HG02642 (cell line): ENCODE measurements around the gene AMIGO3.
A peak's percentile ranks its signal among the peaks of the same experiment; 100 is the strongest.
"Not testable (repeated sequence)": the region's sequence is repeated elsewhere in the genome, so short reads cannot be mapped to it uniquely, and the experiment has no call there.

Experiments used
- ATAC-seq: cut with Tn5 transposase; IDR thresholded peaks from one replicate; pipeline ENCODE4 v1.9.1; 2021; ENCODE audit warnings: mild to moderate bottlenecking; ENCODE audit not compliant: unreplicated experiment, poor library complexity

Gene AMIGO3

DNA sequence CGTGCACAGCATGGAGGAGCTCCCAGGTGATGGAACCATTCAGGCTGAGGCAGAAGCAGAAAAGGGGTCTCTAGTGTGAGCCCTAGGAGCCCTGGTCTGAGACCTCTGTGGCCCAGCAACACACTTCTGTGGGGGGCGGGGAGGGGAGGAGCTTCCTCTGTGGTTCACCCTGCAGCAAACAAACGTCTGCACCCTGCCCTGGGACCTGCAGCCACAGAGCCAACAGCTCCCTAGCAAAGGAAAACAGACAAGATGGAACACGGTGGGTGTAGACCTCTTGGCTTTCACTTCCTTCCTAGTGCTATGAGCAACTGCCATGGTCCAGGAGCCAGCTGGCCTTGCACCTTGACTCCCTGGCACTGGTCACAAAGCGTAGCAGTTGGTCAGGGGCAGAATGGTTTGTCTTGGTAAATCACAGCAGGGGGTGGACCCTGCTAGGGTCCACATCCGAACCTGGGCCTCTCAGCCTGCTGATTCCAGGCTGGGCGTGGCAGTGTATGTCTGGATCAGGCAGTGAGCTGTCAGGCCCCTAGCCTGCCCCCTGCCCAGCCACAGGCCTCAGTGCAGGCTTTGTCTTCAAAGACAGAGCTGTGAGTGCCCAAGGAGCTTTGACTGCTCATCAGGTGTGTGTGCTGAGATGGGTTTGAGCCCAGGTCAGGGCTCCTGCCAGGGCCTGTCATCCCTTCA lies 6.7 kb downstream of the AMIGO3 start:
- no peak for ATAC-seq

DNA sequence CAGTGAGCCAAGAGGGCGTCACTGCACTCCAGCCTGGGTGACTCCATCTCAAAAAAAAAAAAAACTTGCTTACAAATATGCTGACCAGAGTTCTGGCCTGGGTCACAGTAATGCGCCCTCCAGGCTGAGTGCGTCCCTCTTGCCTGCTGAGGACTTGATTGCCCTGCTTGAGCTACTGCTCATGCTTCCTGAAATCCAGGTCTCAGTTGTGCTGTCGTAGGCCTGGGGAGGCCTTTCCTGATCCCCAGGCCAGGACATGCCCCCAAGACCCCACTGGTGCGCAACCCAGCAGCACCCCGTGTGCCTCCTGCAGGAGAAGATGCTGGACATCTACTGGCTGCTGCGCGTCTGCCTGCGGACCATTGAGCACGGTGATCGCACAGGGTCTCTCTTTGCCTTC lies 7.3 kb downstream of the AMIGO3 start:
- no peak for ATAC-seq

DNA sequence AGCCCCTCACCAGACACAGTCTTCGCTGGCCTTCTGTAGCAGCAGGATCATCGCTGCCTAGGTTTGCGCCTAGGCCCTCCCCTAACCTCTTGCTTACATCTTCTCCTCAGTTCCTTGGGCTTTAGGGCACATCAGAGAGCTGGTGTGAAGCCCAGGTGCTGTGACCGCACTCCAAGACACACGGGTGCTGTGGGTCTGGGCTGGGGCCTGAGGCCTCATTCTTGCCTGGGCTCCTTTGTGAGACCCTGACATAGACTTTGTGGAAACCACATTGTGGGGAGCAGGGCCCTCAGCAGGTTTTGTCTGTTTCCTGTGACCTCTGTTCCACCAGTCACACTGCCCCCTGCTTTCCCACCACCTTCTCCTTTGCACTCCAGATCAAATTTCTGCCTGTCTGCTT lies 8.0 kb downstream of the AMIGO3 start:
- no peak for ATAC-seq

DNA sequence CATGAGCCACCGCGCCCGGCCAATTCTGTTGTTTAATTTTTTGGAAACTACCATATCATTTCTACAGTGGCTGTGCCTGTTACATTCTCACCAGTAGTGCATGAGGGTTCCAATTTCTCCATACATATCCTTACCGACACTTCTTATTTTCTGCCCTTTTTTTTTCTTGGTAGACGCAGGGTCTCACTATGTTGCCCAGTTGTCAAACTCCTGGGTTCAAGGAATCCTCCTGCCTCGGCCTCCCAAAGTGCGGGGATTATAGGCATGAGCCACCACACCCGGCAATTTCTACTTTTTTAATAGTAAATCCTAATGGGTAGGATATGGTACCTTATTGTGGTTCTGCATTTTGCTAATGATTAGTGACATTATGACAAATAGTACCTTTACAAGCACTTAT lies 9.6 kb downstream of the AMIGO3 start:
- no peak for ATAC-seq

DNA sequence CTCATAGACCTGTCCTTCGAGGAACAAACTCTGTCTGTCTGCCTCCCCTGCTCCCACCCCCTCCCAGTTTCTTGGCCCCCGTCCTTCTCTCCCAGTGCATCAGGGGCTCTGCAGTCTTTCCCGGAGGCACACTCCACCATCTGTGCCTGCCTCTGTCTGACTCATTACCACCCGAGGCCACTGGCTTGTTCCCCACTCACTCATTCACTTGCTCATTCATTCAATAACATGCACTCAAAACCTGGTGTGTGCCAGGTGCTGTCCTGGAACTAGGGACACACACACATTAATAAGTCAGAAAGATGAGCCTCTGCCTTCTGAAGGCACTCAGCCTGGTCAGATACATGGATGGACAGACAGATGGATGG lies 12.4 kb downstream of the AMIGO3 start:
- no peak for ATAC-seq

DNA sequence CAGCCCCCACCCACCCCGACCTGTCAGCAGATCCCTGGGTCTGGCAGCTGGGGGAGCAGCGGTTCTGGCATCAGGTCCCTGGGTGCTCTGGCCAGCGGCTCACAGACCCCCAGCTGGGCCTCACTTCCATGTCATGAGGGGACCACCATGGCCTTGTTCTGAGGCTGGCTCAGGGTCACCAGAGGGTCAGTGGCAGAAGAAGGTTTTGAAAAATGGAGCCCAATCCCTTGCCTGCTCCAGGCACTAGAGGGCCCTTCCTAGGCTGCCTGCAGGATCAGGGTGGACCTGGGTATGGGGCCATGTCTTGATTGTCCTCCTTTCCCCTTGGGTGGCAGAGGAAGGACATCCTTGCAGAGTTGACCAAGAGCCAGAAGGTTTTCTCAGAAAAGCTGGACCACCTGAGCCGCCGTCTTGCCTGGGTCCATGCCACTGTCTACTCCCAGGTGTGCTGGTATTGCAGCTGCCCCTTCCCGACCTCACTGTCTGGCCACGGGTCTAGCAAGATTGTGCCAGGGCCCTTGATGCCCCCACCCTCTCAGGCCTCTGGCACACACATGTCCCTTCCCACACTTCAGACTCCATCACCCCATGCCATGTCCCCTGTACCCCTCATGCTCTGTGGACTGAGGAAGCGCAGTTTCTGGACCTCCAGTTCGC lies 12.9 kb downstream of the AMIGO3 start:
- ATAC-seq, result no peak

DNA sequence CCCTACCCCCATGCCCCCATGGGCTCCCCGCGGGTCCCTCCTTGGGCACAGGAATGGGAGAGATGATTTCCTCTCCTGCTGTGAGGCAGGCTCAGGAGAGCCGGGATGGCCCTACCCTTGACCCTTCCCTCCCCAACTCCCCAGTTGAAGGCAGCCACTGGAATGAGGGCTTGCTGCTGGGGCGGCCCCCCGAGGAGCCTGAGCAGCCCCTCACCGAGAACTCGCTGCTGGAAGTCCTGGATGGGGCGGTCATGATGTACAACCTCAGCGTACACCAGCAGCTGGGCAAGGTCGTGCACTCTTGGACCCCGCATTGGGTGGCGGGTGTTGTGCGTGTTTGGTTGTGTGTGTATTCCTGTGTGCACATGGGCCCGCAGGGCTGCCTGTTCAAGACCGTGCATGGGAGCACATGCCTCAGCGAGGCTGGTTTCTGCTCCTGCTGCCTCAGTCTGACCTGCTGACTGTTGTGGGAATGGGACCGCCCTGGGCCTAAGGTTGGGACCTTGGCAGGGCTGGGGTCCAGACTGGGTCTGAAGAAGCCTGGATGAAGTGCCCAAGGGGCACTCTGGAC lies 14.0 kb downstream of the AMIGO3 start:
- no peak for ATAC-seq

DNA sequence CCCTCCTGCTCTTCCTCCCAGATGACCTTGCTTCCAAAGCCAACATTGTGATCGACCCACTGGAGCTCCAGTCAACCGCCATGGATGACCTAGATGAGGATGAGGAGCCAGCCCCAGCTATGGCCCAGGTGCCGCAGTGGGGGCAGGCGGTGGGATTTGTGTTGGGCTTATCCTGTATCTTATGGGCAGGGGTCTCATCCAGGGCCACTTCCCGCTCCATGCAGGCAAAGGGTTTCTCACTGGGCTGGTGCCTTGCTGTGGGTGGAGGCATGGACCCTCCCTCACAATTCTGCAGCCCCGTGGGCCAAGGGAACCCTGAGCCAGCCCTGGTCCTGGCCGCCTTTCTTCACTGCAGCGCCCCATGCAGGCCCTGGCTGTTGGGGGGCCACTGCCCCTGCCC lies 14.9 kb downstream of the AMIGO3 start:
- no peak for ATAC-seq

DNA sequence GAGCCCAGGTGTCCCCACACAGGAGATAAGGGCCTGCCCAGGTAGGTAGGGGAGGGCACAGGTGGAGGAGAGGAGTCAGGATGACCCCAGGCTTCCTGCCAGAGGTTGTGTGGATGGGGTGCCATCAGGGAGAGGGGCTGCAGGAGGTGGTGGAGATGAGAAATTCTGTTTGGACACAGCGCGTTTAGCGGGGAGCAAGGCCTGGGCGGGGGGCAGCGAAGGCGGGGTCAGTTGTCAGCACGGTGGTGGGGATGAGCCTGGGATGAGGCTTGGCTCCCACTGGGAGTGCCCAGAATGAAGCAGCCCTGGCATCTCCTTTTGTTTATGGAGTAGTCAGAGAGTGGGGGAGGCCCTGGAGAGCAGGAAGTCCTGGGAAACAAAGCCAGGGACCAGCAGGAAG lies 15.5 kb downstream of the AMIGO3 start:
- ATAC-seq, result no peak

DNA sequence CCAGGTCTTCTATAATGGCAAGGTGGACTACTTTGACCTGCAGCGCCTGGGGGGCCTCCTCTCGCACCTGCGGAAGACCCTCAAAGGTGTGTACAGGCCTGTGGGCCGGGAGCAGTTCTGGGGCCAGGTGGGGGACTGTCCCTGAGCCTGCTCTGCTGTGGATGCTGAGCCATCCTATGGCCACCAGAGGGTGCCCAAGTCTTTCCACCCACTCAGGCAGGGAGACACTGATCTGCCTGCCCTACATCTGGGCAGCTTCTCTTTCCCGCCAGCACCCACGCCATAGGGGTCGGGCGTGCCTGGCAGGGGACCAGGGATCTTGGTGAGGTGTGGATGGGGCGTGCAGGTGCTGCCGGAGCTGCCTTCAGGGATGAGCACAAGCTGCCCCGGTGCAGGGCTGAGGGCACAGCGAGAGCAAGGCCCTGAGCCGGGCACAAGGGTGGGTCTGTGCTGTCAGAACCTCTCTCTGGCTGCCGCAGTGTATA lies 16.0 kb downstream of the AMIGO3 start:
- ATAC-seq, result peak; percentile 69

DNA sequence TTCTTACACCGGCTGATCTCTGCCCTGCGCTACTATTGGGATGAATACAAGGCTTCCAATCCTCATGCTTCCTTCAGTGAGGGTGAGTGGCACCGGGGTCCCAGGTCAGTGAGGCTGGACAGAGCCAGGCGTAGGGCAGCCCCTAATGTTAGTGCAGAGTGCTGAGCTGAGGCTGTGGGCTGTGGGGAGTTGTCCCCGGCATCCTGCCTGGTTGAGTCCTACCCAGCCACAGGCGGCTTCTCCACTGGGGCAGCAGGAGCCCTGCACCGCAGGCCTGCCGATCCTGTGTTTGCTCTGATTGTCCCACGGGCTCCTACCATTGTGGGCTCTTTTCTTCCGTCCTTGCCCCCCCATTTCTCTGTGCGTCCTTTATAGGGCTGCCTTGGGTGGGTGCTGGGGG lies 16.8 kb downstream of the AMIGO3 start:
- ATAC-seq, result no peak

DNA sequence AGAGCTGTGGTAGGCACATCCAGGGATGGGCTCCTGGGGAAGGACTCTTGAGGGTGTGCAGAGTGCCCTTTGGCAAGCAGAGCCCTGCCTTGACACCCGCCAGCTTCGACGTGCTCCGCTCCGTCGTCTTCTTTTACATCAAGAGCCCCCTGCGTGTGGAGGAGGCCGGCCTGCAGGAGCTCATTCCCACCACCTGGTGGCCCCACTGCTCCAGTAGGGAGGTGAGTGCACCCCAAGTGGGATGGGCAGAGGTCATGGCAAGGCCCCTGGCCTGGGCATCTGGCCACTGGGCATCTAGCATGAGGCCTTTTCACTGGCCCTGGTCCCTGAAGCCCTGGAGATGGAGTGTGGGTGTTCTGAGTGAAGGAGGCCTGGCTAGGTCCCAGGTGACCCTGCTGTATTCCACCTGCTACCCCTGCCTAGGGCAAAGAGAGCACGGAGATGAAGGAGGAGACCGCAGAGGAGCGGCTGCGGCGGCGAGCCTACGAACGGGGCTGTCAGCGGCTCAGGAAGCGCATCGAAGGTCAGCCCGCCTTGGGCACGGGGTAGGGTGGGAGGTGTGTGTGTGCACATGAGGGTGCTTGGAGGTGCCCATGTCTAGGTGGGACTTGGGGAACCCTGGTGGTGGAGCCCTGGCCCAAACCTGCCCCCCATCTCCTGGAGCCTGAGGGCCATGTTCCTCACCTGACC lies 18.0 kb downstream of the AMIGO3 start:
- ATAC-seq, result no peak

DNA sequence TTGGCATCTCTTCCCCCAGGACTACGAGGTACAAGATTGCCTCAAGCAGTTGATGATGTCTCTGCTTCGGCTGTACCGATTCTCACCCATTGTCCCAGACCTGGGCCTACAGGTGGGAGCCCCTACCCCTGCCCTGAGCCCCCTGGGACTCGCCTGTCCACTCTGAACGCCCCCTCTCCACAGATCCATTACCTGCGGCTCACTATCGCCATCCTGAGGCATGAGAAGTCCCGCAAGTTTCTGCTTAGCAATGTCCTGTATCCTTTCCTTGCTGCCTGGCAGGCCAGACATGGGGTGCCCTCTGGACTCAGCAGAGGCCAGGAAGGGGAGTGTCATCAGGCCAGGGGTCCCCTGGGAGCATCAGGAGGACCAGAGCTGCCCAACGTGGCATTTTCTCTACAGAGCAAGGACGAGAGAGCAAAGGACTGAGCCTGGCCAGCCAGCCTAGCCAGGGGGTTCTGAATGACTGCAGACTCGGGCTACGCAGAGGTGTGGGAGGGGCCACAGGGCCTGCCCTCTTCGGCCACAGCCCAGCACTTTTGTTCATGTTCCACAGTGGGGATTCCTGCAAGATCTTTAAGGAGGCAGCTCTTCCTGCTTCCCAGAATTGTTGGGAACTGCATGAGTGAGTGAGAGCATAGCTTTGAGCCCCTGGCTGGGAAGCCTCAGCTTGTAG lies 18.9 kb downstream of the AMIGO3 start:
- ATAC-seq, result no peak

DNA sequence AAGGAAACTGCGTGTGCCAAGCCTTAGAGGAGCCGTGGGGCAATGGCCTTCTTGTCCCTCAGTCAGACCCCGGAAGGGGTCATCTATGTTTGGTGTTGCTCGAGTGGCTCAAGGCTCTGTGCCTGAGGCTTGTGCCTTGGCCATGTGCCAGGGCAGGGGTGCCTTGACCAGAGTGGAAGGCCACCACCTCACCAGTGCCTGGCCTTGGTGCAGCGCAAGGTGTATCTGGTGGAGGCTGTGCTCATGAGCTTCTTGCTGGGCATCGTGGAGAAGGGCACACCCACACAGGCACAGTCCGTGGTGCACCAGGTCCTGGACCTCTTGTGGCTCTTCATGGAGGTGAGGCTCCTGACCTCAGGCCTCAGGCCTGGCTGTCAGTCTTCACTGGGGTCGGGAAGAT lies 19.5 kb downstream of the AMIGO3 start:
- no peak for ATAC-seq

DNA sequence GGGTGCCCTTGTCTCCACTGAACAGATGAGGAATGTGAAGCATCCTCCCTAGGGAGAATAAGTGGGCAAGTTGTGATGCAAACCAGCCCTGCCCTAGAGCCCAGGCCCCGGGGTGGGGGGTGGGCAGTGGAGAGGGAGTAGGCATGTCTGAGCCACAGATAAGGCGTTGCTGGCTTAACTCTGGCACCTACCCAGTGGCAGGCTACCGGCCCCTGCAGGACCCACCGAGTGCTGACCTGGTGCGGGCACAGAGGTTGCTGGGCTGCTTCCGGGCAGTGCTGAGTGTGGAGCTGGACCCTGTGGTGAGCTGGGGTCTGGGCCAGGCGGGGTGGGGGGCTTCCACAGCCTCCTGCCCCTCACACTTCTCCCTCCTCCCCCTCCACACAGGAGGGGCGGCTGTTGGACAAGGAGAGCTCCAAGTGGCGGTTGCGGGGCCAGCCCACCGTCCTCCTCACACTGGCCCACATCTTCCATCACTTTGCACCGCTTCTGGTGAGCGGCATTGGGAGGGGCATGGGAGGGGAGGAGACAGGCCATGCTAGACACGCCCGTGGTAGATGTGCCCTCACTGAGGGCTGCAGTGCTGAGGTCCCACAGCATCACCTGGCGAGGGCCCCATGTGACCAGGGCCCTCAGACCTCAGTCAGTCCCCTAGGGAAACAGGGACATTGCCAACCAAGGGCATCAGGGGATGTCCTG lies 20.1 kb downstream of the AMIGO3 start:
- no peak for ATAC-seq

DNA sequence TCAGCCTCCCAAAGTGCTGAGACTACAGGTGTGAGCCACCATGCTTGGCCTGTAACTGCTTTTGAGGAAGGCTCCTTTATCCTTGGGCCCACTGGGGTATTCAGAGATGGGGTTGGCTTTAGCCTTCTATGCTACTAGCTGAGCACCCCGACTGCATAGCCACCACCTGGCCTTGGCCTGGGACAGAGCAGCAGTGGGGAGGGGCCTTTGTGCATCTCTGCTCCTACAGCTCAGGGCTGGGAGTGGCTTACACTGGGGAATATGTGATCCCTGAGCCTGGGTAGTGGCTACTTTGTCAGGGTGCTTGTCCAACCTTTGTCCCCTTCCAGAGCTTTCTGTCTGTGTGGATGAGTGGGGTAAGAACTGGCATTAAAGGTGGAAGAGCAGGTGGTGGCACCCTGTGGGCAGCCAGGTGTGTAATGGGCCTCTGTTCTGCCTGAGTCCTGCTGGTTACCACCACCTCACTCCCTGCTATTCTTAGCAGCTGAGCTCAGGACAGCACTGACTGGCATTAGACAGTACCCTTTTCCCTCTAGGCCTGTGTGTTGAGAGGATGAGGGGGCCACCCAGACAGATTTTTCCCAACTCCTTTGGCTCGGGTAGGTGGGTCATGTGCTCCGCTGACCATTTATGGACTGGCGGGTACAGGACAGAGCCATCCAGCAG lies 24.0 kb downstream of the AMIGO3 start:
- ATAC-seq, result not testable (repeated sequence)

DNA sequence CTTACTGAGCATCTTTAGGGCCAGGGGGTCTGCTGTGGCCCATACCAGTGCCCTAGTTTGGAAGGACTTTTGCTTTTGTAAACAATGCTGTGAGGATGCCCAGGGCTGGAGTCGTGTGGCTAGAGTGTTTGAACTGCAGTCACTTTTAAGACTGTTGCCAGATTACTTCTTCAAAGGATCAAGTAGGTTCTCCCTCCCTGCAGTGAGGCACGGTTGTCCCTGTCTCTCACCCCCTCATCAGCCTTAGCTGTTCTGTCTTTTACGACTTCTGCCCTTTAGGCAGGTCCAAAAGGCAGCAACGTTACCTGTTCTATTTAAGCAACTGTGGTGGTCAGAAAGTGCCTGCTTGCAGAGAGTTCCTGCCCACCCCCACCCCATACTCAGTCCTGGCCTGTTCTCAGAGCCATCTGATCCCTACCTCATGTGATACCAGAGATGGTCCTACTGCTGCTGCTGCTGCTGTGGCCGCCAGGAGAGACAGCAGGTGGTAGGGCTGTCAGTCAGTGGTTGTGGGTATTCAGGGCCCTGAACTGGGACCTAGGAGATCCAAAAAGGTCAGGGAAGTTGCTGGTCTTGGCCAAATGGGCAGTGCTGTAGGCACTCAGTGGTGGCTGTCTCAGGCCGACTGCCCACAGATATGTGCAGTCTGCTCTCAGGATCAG lies 24.9 kb downstream of the AMIGO3 start:
- ATAC-seq, result not testable (repeated sequence)

DNA sequence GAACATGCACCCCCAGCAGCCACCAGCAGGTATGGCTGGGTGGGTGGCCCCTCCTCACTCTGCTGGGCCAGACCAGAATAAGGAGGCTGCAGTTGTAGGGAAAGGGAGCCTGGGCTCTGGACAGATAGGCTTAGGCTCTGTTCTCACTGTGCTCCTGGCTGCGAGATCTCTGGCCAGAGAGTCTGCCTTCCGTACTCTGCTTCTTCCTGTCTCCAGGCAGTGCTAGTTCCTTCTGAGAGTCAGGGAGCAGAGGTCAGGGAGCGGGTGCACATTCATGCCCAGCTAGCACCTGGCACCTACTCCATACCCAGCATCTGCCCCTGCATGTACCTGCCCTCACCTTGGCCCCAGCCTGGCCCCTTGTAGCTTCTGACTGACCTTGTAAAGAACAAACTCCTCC lies 28.0 kb downstream of the AMIGO3 start:
- not testable (repeated sequence) for ATAC-seq

DNA sequence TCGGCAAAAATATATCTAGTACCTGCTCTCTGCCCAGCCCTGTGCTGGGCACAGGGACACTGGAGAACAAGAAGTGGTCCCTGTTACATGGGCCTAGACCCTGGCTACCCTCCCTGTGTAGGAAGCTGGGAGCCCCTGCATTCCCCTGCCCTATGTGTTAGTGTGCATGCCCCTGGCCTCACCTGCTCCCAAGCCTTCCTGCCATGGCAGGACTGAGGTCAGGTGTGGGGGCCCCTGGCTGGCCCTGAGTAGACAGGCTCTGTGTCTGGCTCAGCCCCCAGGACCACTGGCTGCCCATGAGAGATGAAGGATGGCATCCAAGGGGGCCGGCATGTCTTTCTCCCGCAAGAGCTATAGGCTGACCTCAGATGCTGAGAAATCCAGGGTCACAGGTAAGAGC lies 28.6 kb downstream of the AMIGO3 start:
- not testable (repeated sequence) for ATAC-seq
